Endothelial cell of umbilical vein (primary cell): Measurements from ENCODE around the gene CFC1B. TPM values are rescaled to one million over a fixed set of nuclear protein-coding genes. Genes with fewer than 3 reads are reported as not detected.
A peak's percentile ranks its signal among the peaks of the same experiment; 100 is the strongest.
"Not testable (repeated sequence)": the region's sequence is repeated elsewhere in the genome, so short reads cannot be mapped to it uniquely, and the experiment has no call there.

Experiments used
- BruUV-seq: library from RNA; stranded (reverse); fragments of 400-500 nt; replicated peaks from 2 replicates; lab custom pipeline; 2021; lab: Mats Ljungman, UMichigan
- CTCF ChIA-PET: fragments of 300-600, 350-600 bp; sonication (Branson Sonifier 250); formaldehyde crosslinking; loops from one replicate; lab custom pipeline; 2021; ENCODE audit warnings: antibody characterized with exemption, inconsistent platforms; lab: Charles Lee
- POLR2A ChIA-PET: fragments of 300-600, 350-600 bp; sonication (Branson Sonifier 250); formaldehyde crosslinking; loops from one replicate; lab custom pipeline; 2021; ENCODE audit warnings: antibody characterized with exemption, inconsistent platforms; lab: Charles Lee
- DNase-seq: peaks from one replicate; pipeline ENCODE4 v3.0.0-alpha.2; 2011; ENCODE audit warnings: low read depth, low spot score
- FAIRE-seq: peaks from 2 replicates; lab custom pipeline; 2011; peaks lifted over from hg19 to GRCh38; lab: Jason Lieb, UNC
- H2AFZ ChIP-seq: 2 replicates; pipeline ENCODE4 v1.6.0; 2012; ENCODE audit warnings: low read depth, low read length, control low read depth, inconsistent platforms
- H3K27ac ChIP-seq: 2 replicates; pipeline ENCODE4 v1.5.1; 2011; ENCODE audit warnings: low read depth, mild to moderate bottlenecking, control low read depth, low read length, moderate library complexity; ENCODE audit not compliant: insufficient read depth
- H3K27me3 ChIP-seq, 2 experiments: 2 replicates each; pipeline versions ENCODE4 v1.6.0 to v1.6.1; 2011; ENCODE audit warnings: low read length in 2 of 2, mixed read lengths in 1 of 2; ENCODE audit not compliant: control insufficient read depth in 2 of 2, insufficient read depth in 2 of 2
- H3K36me3 ChIP-seq, 2 experiments: 2 replicates in 1 of 2; 3 replicates in 1 of 2; pipeline ENCODE4 v1.5.1; 2011; ENCODE audit warnings: low read length in 2 of 2, mild to moderate bottlenecking in 1 of 2, moderate library complexity in 1 of 2; ENCODE audit not compliant: control insufficient read depth in 2 of 2, insufficient read depth in 2 of 2; ENCODE audit errors: extremely low read depth in 1 of 2
- H3K4me1 ChIP-seq: 3 replicates; pipeline ENCODE4 v1.5.1; 2011; ENCODE audit warnings: mild to moderate bottlenecking, low read length; ENCODE audit not compliant: control insufficient read depth, insufficient read depth; ENCODE audit errors: extremely low read depth
- H3K4me2 ChIP-seq: 2 replicates; pipeline ENCODE4 v1.6.1; 2011; ENCODE audit warnings: low read length, control low read depth, mixed read lengths; ENCODE audit not compliant: insufficient read depth
- H3K4me3 ChIP-seq, 3 experiments: fragments of 200-600 bp in 1 of 3; sonication (generic), shearing (Covaris generic) in 1 of 3; replicated peaks in 1 of 3; 2 replicates each; pipeline ENCODE4 v1.5.1; 2011 to 2016; ENCODE audit warnings: control low read depth in 3 of 3, low read length in 3 of 3, mild to moderate bottlenecking in 2 of 3, inconsistent platforms in 1 of 3, low read depth in 1 of 3, moderate library complexity in 1 of 3; ENCODE audit not compliant: insufficient read depth in 1 of 3
- H3K79me2 ChIP-seq: 2 replicates; pipeline ENCODE4 v1.6.0; 2012; ENCODE audit warnings: low read length, inconsistent platforms; ENCODE audit not compliant: control insufficient read depth, insufficient read depth
- H3K9ac ChIP-seq: replicated peaks from 2 replicates; pipeline ENCODE3; 2011; ENCODE audit warnings: low read length, control low read depth; ENCODE audit not compliant: insufficient read depth; ENCODE audit errors: extremely low read depth
- H3K9me1 ChIP-seq: replicated peaks from 3 replicates; pipeline ENCODE4 v1.6.0; 2011; ENCODE audit warnings: mild to moderate bottlenecking, low read length; ENCODE audit not compliant: control insufficient read depth, insufficient read depth; ENCODE audit errors: extremely low read depth
- H3K9me3 ChIP-seq: replicated peaks from 2 replicates; pipeline ENCODE4 v1.5.1; 2012; ENCODE audit warnings: low read length, inconsistent platforms; ENCODE audit not compliant: control insufficient read depth, insufficient read depth
- H4K20me1 ChIP-seq: replicated peaks from 2 replicates; pipeline ENCODE3; 2011; ENCODE audit warnings: mild to moderate bottlenecking, low read length; ENCODE audit not compliant: control insufficient read depth, insufficient read depth; ENCODE audit errors: extremely low read depth
- dilution Hi-C: fragments of 300-500 bp; cut with MboI; formaldehyde crosslinking; loops from one replicate; pipeline ENCODE4 v1.15.0; 2019; ENCODE audit warnings: low sequenced_read_pairs; ENCODE audit not compliant: extremely low pct_ligation_motif_present
- intact Hi-C: fragments of 100-400 bp; cut with micrococcal nuclease; formaldehyde crosslinking; loops from one replicate; pipeline ENCODE4 v1.10.0; 2022
- polyA plus RNA-seq, 4 experiments: library from polyadenylated mRNA; depleted of rRNA in 3 of 4; stranded (reverse) in 3 of 4; unstranded in 1 of 4; fragments of >200 nt; gene quantifications; 2 replicates each; pipeline versions ENCODE4 v1.2.1 to v1.2.3, GENCODE V29; 2011 to 2012; ENCODE audit warnings: missing spikeins in 1 of 4
- total RNA-seq: library from RNA; stranded (reverse); gene quantifications from 2 replicates; pipeline ENCODE4 v1.2.3, GENCODE V29; 2021

The CFC1B gene
- total and polyA plus RNA-seq, 2 donors (not counting 3 experiments of a cell fraction or from before 2014, with no cell fraction given), result not detected

- H3K27me3 ChIP-seq, H3K36me3 ChIP-seq, H2AFZ ChIP-seq, FAIRE-seq, dilution Hi-C loops, intact Hi-C loops, CTCF ChIA-PET, DNase-seq, H3K27ac ChIP-seq, H3K4me3 ChIP-seq, H3K9me1 ChIP-seq, H3K9ac ChIP-seq, H3K4me1 ChIP-seq, BruUV-seq, H4K20me1 ChIP-seq, POLR2A ChIA-PET, H3K4me2 ChIP-seq, H3K9me3 ChIP-seq, H3K79me2 ChIP-seq: not testable (repeated sequence)
Measured at GRCh38 chr2:130571929-130572328, 50.9 kb downstream of the CFC1B start.

DNA sequence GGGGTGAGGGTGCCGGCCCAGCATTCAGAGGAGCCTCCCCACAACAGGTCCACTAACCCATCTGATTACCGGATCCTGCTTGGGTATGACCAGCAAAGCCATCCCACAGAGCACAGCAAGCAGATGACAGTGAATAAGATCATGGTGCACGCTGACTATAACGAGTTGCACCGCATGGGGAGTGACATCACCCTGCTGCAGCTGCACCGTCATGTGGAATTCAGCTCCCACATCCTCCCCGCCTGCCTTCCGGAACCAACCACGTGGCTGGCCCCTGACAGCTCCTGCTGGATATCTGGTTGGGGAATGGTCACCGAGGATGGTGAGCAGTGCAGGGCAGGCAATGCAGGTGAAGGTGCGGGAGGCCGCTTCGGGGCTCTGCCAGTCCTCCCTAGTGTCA, 53.2 kb downstream of the CFC1B start:
- H3K4me2 ChIP-seq, dilution Hi-C loops, H3K9ac ChIP-seq, DNase-seq, H3K4me3 ChIP-seq, H3K36me3 ChIP-seq, CTCF ChIA-PET, BruUV-seq, H3K79me2 ChIP-seq, H3K27me3 ChIP-seq, H2AFZ ChIP-seq, H3K9me1 ChIP-seq, H3K4me1 ChIP-seq, H4K20me1 ChIP-seq, H3K9me3 ChIP-seq, POLR2A ChIA-PET, H3K27ac ChIP-seq, intact Hi-C loops: not testable (repeated sequence)
- FAIRE-seq, result peak; percentile 40

DNA sequence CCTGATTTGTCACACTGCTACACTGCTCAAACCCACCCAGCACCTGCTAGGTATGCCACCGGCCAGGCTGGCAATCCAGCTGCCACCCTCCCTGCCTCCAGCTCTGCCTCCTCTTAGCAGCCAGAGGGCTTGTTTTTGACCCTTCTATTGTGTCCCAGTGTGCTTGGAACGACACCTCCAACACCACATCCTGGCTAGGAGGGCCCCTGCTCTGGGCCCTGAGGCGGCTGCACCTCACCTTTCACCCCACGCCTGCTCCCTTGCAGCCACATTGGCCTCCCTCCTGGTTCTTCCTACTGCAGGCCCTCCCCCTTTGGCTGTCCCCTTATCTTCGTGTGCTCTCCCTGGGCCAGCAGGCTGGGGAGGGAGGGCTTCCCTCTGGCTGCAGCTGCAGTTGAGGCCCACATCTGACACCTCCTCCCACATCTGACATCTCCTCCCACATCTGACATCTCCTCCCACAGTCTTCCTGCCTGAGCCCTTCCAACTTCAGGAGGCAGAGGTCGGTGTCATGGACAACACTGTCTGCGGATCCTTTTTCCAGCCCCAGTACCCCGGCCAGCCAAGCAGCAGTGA, 55.3 kb downstream of the CFC1B start:
- H3K36me3 ChIP-seq, H2AFZ ChIP-seq, DNase-seq, H3K4me1 ChIP-seq, H3K27ac ChIP-seq, H3K4me2 ChIP-seq, intact Hi-C loops, H3K4me3 ChIP-seq, POLR2A ChIA-PET, BruUV-seq, H3K9ac ChIP-seq, H3K27me3 ChIP-seq, H3K9me1 ChIP-seq, H3K9me3 ChIP-seq, CTCF ChIA-PET, dilution Hi-C loops, H3K79me2 ChIP-seq, H4K20me1 ChIP-seq: not testable (repeated sequence)
- FAIRE-seq, result peak; percentile 35

GRCh38 chr2:130577559-130577958, 56.5 kb downstream of the CFC1B start:
- H3K9me1 ChIP-seq, H4K20me1 ChIP-seq, CTCF ChIA-PET, H3K27me3 ChIP-seq, H3K4me2 ChIP-seq, H2AFZ ChIP-seq, H3K36me3 ChIP-seq, H3K4me3 ChIP-seq, intact Hi-C loops, H3K9ac ChIP-seq, H3K79me2 ChIP-seq, dilution Hi-C loops, H3K27ac ChIP-seq, H3K9me3 ChIP-seq, BruUV-seq, POLR2A ChIA-PET, DNase-seq, H3K4me1 ChIP-seq: not testable (repeated sequence)
- peak; percentile 15 for FAIRE-seq
